Muscle layer of duodenum (tissue), 2 donors: ENCODE data around the gene COL21A1.
A peak's percentile ranks its signal among the peaks of the same experiment; 100 is the strongest.

Source experiments
- H3K27ac ChIP-seq: one replicate; pipeline ENCODE4 v1.7.0; 2013; ENCODE audit warnings: mild to moderate bottlenecking, low read length
- H3K27me3 ChIP-seq: one replicate; pipeline ENCODE4 v1.7.0; 2013; ENCODE audit warnings: low read depth, mild to moderate bottlenecking, control low read depth, low read length
- H3K36me3 ChIP-seq, 2 donors: one replicate each; pipeline ENCODE4 v1.7.0; 2013; ENCODE audit warnings: low read length in 2 of 2, control low read depth in 1 of 2, mild to moderate bottlenecking in 1 of 2; ENCODE audit not compliant: insufficient read depth in 2 of 2, control insufficient read depth in 1 of 2
- H3K4me1 ChIP-seq, 2 donors: one replicate each; pipeline ENCODE4 v1.7.0; 2013; ENCODE audit warnings: low read length in 2 of 2, mild to moderate bottlenecking in 2 of 2, control low read depth in 1 of 2, moderate library complexity in 1 of 2; ENCODE audit not compliant: insufficient read depth in 2 of 2, control insufficient read depth in 1 of 2
- H3K4me3 ChIP-seq, 2 donors: one replicate each; pipeline ENCODE4 v1.7.0; 2013; ENCODE audit warnings: low read length in 2 of 2, low read depth in 1 of 2, mild to moderate bottlenecking in 1 of 2
- H3K9me3 ChIP-seq, 2 donors: one replicate each; pipeline ENCODE4 v1.7.0; 2013; ENCODE audit warnings: low read length in 2 of 2, control low read depth in 1 of 2, mild to moderate bottlenecking in 1 of 2; ENCODE audit not compliant: control insufficient read depth in 1 of 2
- donor health status: healthy.

The COL21A1 gene

DNA sequence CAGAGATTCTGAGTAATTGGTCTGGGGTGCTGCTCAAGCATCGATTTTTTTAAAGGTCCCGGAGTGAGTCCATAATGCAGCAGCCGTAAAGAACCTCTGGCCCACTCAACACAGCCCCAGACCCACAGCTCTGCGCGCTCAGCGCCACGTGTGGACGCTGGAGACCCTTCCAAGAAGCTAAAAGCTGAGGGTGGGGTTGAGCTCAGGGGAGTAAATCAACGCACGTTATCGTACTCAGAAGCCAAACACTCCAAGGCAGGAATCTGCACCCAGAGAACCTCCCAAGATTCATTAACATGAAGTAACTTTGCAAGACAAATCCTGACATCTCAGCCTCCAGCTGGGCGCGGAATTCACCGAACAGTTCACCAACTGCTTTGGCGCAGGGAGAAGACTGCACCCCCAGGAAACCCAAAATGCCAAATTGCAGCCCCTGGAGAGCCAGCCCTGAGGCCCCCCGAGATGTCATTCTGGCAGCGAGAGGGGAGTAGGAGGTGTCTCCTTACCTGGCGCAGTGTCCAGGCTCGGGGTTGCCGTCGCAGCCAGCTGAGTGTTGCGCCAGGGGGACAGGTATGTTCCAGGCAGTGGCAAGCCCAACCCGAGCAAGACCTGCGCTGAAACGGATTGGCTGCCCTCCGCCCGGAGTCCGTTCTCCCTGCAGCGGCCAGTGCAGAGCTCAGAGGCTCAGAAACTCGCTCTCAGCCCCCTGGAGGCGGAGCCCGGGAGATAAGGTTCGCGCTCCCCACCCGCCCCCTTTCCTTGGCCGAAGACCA lies at the start of gene COL21A1:
Gene COL21A1 (minus strand): TSS at position 700 of the 773 bp plus-strand sequence. CDS start 64,962 bp downstream, outside the sequence.
- Histone ChIP-seq H3K4me3 (peak within 1 kb of the TSS; percentile 56 to 75), H3K27ac (no peak within 1 kb of the TSS), H3K4me1 (peaks cover 0 to 20% of the 10 kb centered on the region in 2 donors), H3K36me3 (no peaks in the 10 kb centered on the region), H3K9me3 (no peaks in the 10 kb centered on the region), H3K27me3 (no peaks in the 10 kb centered on the region)

DNA sequence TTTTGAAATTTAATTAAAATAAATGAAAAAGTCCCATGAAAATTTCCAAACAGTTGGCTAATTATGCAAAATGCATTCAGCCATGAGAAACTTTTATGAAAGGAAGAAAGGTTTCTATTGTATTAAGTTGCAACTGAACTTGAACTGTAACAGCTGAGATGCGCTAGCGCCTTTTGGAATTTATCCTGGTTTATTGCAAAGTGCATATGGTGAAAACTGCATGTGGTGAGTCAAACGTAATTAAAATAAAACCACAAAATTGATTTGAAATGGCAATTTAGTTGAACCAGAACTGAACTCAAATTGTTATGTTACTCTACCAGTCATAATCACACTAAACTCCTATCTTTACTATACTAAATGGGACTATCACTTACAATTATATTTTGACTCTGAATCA lies 46.4 kb upstream of the COL21A1 start:
- H3K4me3 ChIP-seq, result no peak overlapping the region
- H3K27ac ChIP-seq, result no peak overlapping the region
- H3K4me1 ChIP-seq, result peaks cover 0 to 3% of the 10 kb centered on the region in 2 donors
- no peaks in the 10 kb centered on the region for H3K9me3 ChIP-seq
- no peaks in the 10 kb centered on the region for H3K27me3 ChIP-seq
- H3K36me3 ChIP-seq, result no peaks in the 10 kb centered on the region

DNA sequence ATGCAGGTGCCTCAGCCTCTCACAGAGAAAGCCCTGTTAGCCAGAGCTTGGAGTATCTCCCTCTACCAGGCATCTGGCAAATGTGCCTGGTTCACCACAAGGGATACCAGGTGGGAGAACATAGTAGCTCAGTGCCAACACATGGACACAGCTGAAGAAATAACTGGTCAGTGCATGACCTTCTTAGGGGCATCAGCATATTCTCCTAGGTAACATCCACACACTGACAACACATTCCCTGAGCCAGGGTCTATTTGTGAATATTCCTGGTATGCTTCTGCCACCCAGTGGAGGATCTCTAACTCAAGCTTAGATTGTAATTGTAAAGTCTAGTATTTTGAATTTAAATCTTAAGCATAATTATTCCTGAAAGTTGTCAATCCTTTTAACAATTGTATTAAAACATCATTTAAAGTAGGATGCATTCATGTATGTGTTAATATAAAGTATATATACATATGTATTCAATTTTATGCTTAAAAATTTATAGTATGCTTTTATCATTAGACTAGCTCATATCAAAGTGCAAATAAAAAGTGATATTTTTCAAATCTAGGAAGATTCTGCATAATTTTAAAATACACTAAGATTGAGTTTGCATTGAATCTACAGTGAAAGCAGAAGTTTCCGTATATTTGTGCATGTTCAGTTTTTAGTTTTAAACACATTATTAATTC lies 45.3 kb upstream of the COL21A1 start:
- Histone ChIP-seq H3K27ac (no peak overlapping the region), H3K9me3 (no peaks in the 10 kb centered on the region), H3K27me3 (no peaks in the 10 kb centered on the region), H3K4me3 (no peak overlapping the region), H3K36me3 (no peaks in the 10 kb centered on the region), H3K4me1 (no peaks in the 10 kb centered on the region)

DNA sequence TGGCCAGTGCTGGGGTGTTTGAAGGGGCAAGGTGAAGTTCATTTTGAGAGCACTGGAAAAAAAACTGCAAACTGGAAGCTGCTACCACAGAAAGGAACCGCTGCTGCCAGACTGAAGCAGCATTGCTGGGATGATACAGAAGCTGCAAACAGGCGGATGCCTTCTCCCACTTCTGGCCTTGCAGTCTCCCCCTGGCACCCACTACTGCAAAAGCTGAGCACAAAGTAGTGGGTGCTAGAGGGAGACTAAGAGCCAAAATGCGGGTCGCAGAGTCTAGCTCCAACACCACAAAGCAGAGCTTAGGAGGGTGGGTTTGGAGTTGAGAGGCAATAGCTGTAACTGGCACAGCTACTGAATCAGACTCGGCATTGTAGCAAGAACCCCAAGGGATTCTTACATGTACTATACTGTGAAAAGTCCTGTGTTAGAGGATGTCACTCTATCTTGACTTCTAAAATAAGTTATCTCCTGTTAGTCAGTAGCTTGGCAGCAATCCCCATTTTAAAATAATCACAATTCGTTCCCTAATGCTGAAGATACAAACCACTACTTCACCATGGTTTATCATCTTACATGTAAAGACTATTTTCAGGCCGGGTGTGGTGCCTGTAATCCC lies 44.0 kb upstream of the COL21A1 start:
- H3K27me3 ChIP-seq, result no peaks in the 10 kb centered on the region
- H3K27ac ChIP-seq, result no peak overlapping the region
- H3K36me3 ChIP-seq, result no peaks in the 10 kb centered on the region
- H3K9me3 ChIP-seq, result no peaks in the 10 kb centered on the region
- no peaks in the 10 kb centered on the region for H3K4me1 ChIP-seq
- no peak overlapping the region for H3K4me3 ChIP-seq

DNA sequence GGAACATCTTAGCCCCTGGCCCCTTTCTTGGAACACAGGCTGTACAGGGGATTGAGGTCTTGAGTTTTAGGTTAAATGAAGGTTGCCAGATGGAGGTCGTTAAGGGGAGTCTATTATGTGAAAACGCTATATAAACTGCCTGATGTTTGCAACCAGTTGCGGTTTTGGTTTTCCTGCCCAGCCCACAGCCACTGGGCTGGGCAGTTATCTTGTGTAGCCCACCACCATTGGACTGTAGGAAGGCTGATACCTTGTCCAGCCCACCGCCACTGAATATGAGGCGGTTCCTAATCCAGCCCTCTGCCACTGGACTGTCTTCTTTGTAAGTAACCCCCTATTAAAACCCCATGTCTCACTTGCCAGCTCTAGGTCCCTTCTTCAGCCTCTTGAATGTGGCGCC lies 42.3 kb upstream of the COL21A1 start:
- Histone ChIP-seq H3K4me1 (no peaks in the 10 kb centered on the region), H3K4me3 (no peak overlapping the region), H3K27ac (no peak overlapping the region), H3K36me3 (no peaks in the 10 kb centered on the region), H3K9me3 (no peaks in the 10 kb centered on the region), H3K27me3 (no peaks in the 10 kb centered on the region)

DNA sequence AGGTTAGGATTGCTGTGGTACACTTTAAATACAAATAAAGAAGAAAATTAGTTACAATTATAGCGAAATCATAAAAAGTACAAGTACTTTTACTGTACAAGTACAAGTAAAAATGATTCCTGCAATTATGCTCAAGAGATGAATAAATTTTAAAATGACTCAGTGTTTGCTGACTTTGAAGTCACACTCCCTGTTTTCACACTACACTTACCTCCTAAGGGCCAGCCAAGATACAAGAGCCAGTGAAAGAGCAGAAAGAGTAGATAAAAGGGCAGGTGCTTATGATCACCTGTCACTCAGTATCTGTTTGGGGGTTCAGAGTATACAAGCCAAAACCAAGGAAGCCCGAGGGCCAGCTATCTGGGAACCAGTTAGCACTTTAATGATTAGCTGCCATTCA lies 41.0 kb upstream of the COL21A1 start:
- Histone ChIP-seq H3K9me3 (no peaks in the 10 kb centered on the region), H3K27me3 (no peaks in the 10 kb centered on the region), H3K4me1 (no peaks in the 10 kb centered on the region), H3K27ac (no peak overlapping the region), H3K4me3 (no peak overlapping the region), H3K36me3 (no peaks in the 10 kb centered on the region)

DNA sequence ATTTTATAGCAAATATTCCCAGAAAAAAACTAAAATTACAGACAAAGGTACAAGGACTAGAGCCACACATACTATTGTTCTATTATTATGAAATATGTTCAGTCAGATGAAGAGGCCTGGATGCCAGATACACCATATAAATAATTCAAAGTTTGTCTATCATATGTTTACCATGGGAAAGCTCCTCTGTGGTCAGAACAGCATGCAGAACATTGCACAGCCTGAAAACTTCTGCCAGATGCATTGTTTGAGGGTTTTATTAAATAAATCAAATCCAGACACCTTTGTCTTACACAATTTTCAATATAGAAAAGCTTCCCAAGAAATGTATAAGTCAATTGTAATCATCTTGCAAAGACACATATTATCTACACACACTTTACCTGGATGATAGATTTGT lies 35.0 kb upstream of the COL21A1 start:
- Histone ChIP-seq H3K4me1 (no peaks in the 10 kb centered on the region), H3K27ac (no peak overlapping the region), H3K4me3 (no peak overlapping the region), H3K27me3 (no peaks in the 10 kb centered on the region), H3K9me3 (no peaks in the 10 kb centered on the region), H3K36me3 (no peaks in the 10 kb centered on the region)

DNA sequence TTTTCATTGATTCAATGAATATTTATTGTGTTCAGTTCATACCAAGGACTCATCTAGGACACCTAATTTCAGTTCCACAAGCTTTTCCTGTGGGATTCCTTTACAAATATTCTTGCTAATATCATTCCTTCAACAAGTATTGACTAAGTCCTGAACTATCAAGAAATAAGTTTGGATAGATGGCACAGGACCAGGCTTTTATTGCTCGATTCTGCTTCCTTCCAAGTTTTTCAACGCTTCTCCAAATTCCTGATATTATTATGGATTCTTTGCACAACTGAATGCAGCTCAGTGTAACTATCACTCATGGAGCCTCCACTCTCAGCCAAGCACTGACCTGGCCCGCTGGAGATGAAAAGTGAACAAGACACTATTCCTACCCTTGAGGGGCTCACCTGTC lies 32.7 kb upstream of the COL21A1 start:
- no peaks in the 10 kb centered on the region for H3K9me3 ChIP-seq
- no peaks in the 10 kb centered on the region for H3K36me3 ChIP-seq
- H3K27ac ChIP-seq, result no peak overlapping the region
- no peak overlapping the region for H3K4me3 ChIP-seq
- H3K4me1 ChIP-seq, result no peaks in the 10 kb centered on the region
- H3K27me3 ChIP-seq, result no peaks in the 10 kb centered on the region

DNA sequence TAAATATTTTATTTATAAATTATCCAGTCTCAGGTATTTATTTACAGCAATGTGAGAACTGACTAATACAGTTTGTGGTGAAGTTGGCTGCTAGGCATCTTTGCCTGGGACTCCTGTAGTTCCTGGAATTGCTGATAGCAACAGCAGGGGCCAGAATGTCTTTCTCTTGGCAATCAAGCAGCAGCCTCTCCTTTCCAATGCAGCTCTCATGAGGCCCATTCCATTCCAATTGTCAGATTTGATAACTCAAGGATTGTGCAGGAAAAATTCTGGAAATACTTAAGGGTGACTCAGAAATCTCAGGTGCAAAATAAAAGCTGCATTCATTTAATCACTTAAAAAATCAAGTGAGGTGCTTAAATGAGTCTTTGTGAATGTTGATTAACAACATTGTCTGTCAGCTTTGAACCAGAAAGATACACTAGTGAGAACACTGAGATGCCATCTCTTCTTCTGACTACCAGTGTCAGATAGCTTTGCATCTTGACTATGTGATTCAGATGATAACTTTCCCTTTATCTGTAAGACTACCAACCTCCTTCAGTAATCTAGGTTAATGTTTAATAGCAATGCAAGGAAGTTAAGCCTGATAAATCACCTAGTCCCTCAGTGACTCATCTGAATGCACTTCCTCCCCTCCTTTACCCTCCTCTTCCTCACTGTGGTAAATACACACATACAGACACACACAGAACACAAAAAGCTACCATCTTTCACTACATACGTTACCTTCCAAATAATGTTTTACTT lies 32.1 kb upstream of the COL21A1 start:
- no peak overlapping the region for H3K4me3 ChIP-seq
- H3K36me3 ChIP-seq, result no peaks in the 10 kb centered on the region
- H3K9me3 ChIP-seq, result no peaks in the 10 kb centered on the region
- no peaks in the 10 kb centered on the region for H3K27me3 ChIP-seq
- no peaks in the 10 kb centered on the region for H3K4me1 ChIP-seq
- H3K27ac ChIP-seq, result no peak overlapping the region

DNA sequence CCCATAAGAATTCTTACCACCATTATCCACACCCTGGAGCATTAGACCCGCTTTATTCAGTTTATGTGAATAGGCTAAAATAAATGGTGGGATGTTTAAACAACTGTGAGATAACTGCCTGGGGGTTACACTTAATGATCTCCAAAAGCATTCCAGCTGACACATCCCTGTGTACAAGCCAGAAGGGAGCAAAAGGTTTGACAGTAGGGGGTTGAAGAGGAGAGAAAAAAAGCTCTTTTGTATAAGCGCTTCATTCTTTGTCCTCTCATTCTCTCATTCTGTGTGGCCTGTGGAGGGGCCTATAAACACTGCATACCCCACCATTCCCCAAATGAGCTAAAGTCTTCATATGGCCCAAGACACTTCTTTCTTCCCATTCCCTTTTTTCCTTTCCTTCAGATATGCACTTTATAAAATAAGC lies 30.8 kb upstream of the COL21A1 start:
- Histone ChIP-seq H3K36me3 (no peaks in the 10 kb centered on the region), H3K4me3 (no peak overlapping the region), H3K4me1 (no peaks in the 10 kb centered on the region), H3K27me3 (no peaks in the 10 kb centered on the region), H3K9me3 (no peaks in the 10 kb centered on the region), H3K27ac (no peak overlapping the region)

DNA sequence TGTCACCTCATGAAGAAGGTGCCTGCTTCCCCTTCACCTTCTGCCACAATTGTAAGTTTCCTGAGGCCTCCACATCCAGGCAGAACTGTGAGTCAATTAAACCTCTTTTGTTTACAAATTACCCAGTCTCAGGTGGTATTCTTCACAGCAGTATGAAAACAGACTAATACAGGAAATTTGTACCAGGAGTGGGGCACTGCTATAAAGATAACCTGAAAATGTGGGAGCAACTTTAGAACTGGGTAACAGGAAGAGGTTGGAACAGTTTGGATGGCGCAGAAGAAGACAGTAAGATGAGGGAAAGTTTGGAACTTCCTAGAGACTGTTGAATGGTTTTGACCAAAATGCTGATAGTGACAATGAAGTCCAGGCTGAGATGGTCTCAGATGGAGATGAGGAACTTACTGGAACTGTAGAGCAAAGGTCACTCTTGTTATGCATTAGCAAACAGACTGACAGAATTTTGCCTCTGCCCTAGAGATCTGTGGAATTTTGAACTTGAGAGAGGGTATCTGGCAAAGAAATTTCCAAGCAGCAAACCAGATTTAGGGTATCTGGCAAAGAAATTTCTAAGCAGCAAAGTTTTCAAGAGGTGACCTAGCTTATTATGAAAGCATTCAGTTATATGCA lies 23.5 kb upstream of the COL21A1 start:
- no peaks in the 10 kb centered on the region for H3K36me3 ChIP-seq

More for the DNA sequence above, 23.5 kb upstream of the COL21A1 start:
- Histone ChIP-seq H3K27ac (no peak overlapping the region), H3K4me1 (no peaks in the 10 kb centered on the region), H3K9me3 (peaks cover 0 to 19% of the 10 kb centered on the region in 2 donors), H3K27me3 (no peaks in the 10 kb centered on the region), H3K4me3 (no peak overlapping the region)
